ENCODE data around the gene HOXD10.

The HOXD10 gene

GRCh38 chr2:176140513-176141317 lies 24.1 kb downstream of the HOXD10 start:
- Mint-ChIP-seq H3K27me3 (peaks cover 97% of the 10 kb centered on the region), H3K9me3 (no peaks in the 10 kb centered on the region), H3K4me1 (ENCODE audit: low read depth) (peaks cover 17% of the 10 kb centered on the region), H3K27ac (no peak overlapping the region), H3K36me3 (ENCODE audit: low read depth) (no peaks in the 10 kb centered on the region), H3K4me3 (peak overlapping the region; percentile 39)
- intact Hi-C loops (cut with micrococcal nuclease), result loop anchor here (1.0 to 5.0 kb wide), 3 partner anchors 315 to 497 kb away; no protein-coding TSS in a partner anchor

DNA sequence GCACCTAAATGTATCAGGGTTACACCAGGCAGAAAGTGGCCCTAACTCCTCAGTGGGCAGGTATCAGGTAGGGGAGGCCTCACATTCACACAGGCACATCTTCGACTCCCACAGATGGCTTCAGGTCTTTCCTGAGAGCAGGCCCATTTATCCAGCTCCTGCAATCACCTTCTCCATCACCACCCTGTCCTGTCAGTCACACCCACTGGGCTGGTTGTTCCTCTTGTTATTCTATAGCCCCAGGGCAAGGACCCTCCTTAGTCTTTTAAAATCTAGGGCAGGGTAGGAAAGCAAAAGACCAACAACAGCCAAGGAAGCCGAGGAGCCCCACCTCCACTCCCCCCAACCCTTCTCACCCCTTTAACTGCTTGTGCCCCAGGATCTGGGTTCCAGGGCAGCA lies 25.7 kb downstream of the HOXD10 start:
- Mint-ChIP-seq H3K9me3 (no peaks in the 10 kb centered on the region), H3K4me3 (no peak overlapping the region), H3K27me3 (peaks cover 97% of the 10 kb centered on the region), H3K4me1 (ENCODE audit: low read depth) (peaks cover 11% of the 10 kb centered on the region), H3K36me3 (ENCODE audit: low read depth) (no peaks in the 10 kb centered on the region), H3K27ac (no peak overlapping the region)
- intact Hi-C loops (cut with micrococcal nuclease), result loop anchor here (5.0 kb wide), 2 partner anchors 415 to 495 kb away; no protein-coding TSS in a partner anchor

- Mint-ChIP-seq H3K27ac (no peak overlapping the region), H3K9me3 (no peaks in the 10 kb centered on the region), H3K36me3 (ENCODE audit: low read depth) (no peaks in the 10 kb centered on the region), H3K27me3 (peaks cover 97% of the 10 kb centered on the region), H3K4me1 (ENCODE audit: low read depth) (no peaks in the 10 kb centered on the region), H3K4me3 (no peak overlapping the region)
- intact Hi-C loops (cut with micrococcal nuclease), result no loop called here
Observed at GRCh38 chr2:176145085-176145969, 28.7 kb downstream of the HOXD10 start.

- H3K4me3 Mint-ChIP-seq, result no peak overlapping the region
- H3K27me3 Mint-ChIP-seq, result peaks cover 97% of the 10 kb centered on the region
- H3K9me3 Mint-ChIP-seq, result no peaks in the 10 kb centered on the region
- intact Hi-C loops (cut with micrococcal nuclease), result no loop called here
- H3K27ac Mint-ChIP-seq, result no peak overlapping the region
- no peaks in the 10 kb centered on the region for H3K36me3 Mint-ChIP-seq (ENCODE audit: low read depth)
- no peaks in the 10 kb centered on the region for H3K4me1 Mint-ChIP-seq (ENCODE audit: low read depth)
Observed at GRCh38 chr2:176146101-176146500, 29.5 kb downstream of the HOXD10 start.

DNA sequence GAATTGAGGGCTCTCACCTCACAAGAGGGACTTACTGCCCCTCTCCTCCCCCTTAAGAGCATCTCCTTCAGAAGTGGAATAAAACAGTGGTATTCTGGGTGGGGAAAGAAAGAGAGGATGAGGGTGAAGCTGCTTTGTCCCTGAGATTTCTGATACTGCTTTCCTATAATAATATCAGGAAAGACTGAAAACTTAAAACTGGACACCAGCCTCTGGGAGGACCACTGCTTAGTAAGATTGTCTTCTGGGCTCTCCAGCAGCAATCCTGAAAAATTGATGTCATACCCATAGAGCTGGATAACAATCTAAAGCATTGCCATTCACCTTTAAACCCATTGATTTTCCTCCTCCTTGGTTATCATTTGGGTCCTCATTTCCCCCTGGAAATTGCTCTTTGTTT lies 30.1 kb downstream of the HOXD10 start:
- intact Hi-C loops (cut with micrococcal nuclease), result no loop called here
- Mint-ChIP-seq H3K4me1 (ENCODE audit: low read depth) (no peaks in the 10 kb centered on the region), H3K36me3 (ENCODE audit: low read depth) (no peaks in the 10 kb centered on the region), H3K9me3 (no peaks in the 10 kb centered on the region), H3K27me3 (peaks cover 97% of the 10 kb centered on the region), H3K27ac (no peak overlapping the region), H3K4me3 (no peak overlapping the region)

- no peak overlapping the region for H3K4me3 Mint-ChIP-seq
- H3K27me3 Mint-ChIP-seq, result peaks cover 98% of the 10 kb centered on the region
- no peaks in the 10 kb centered on the region for H3K36me3 Mint-ChIP-seq (ENCODE audit: low read depth)
- H3K27ac Mint-ChIP-seq, result no peak overlapping the region
- intact Hi-C loops (cut with micrococcal nuclease), result no loop called here
- H3K4me1 Mint-ChIP-seq (ENCODE audit: low read depth), result no peaks in the 10 kb centered on the region
- H3K9me3 Mint-ChIP-seq, result no peaks in the 10 kb centered on the region
Observed at GRCh38 chr2:176147210-176147799, 30.7 kb downstream of the HOXD10 start.

DNA sequence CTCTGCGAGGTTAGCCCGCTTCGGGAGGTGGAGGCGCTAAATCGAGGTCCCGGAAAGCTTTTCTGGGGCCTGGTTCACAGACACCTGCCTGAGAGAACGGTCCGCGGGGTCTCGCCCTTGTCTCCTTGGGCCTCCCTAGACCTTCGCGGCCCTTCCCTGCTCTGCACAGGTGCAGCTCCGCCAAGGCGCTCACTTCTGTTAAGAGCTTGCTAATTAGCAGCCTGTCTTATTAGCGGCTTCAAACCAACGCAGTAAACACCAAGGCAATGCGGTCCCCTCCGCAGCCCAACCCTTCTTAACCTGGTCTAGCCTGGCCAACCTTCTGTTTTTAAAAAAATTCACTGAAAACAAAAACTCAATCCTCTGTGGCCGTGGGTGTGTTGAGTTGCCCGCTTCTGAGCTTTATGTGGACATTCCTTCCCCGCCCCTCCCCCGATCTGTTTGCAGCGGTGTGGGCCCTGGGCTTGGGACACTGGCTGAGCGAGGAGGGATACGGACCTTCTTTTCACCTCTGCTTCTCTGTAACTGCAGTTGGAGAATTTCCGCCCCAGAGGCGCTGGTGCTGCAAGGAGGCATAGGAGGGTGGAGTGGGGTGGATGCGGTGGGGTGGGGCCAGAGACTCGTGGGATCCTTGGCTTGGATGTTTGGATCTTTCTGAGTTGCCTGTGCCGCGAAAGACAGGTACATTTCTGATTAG lies 31.4 kb downstream of the HOXD10 start:
- Mint-ChIP-seq H3K4me1 (ENCODE audit: low read depth) (no peaks in the 10 kb centered on the region), H3K27me3 (peaks cover 99% of the 10 kb centered on the region), H3K27ac (no peak overlapping the region), H3K4me3 (no peak overlapping the region), H3K36me3 (ENCODE audit: low read depth) (no peaks in the 10 kb centered on the region), H3K9me3 (no peaks in the 10 kb centered on the region)
- intact Hi-C loops (cut with micrococcal nuclease), result no loop called here

- no peaks in the 10 kb centered on the region for H3K36me3 Mint-ChIP-seq (ENCODE audit: low read depth)
- intact Hi-C loops (cut with micrococcal nuclease), result no loop called here
Observed at GRCh38 chr2:176148751-176149421, 32.3 kb downstream of the HOXD10 start.

DNA sequence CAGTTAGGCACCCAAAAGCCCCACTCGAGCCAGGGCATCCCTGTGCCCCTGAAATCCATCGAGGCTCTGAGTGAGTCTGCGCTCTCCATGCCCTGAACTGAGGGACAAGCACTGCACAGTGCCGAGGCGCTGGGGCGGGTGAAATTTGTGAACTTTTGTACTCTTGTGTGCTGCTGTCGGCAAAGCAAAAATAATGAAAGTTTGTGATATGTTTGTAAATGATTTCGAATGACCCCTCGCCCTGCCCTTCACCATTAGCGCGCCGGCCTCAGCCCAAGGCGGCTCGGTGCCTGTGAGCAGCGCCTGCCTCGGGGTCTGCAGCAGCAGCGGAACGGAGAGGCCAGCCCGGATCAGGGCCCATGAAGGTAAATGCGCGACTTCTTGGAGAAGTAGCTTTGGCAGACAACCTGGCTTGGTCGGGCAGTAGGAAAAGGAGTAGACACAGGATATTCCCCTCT lies 32.9 kb downstream of the HOXD10 start:
- H3K4me1 Mint-ChIP-seq (ENCODE audit: low read depth), result no peaks in the 10 kb centered on the region
- no peaks in the 10 kb centered on the region for H3K36me3 Mint-ChIP-seq (ENCODE audit: low read depth)
- H3K9me3 Mint-ChIP-seq, result no peaks in the 10 kb centered on the region
- intact Hi-C loops (cut with micrococcal nuclease), result no loop called here
- peaks cover 98% of the 10 kb centered on the region for H3K27me3 Mint-ChIP-seq
- H3K4me3 Mint-ChIP-seq, result no peak overlapping the region
- H3K27ac Mint-ChIP-seq, result no peak overlapping the region

More at GRCh38 chr2:176148751-176149421, 32.3 kb downstream of the HOXD10 start:
- Mint-ChIP-seq H3K27me3 (peaks cover 98% of the 10 kb centered on the region), H3K27ac (no peak overlapping the region), H3K4me1 (ENCODE audit: low read depth) (no peaks in the 10 kb centered on the region), H3K9me3 (no peaks in the 10 kb centered on the region), H3K4me3 (no peak overlapping the region)

DNA sequence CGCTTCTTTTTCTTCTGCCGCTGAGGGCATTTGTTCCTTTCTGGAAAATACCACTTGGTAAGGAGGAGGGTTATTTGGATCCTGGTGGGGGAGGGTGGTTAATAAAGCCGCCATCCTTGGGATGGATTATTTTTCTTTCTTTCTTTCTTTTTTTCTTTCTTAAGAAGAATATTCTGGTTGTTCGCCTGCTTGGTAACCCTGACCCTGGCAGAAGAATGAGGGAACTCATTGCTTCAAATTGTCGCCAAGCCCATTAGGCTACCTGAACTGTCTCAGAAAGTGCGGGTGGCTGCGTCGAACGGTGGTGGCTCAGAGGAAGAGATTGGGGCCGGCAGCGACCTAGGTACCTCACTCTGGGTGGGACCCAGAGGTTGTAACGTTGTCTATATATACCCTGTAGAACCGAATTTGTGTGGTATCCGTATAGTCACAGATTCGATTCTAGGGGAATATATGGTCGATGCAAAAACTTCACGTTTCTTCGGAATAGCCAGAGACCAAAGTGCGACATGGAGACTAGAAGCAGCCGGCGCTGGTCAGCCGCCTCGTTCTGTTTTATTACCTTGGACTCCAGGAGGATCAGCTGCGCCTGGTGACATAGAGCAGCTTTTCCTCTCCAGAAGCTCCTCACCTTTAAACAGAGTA lies 33.5 kb downstream of the HOXD10 start:
- H3K36me3 Mint-ChIP-seq (ENCODE audit: low read depth), result no peaks in the 10 kb centered on the region
- no peaks in the 10 kb centered on the region for H3K4me1 Mint-ChIP-seq (ENCODE audit: low read depth)
- H3K4me3 Mint-ChIP-seq, result no peak overlapping the region
- no peak overlapping the region for H3K27ac Mint-ChIP-seq
- H3K9me3 Mint-ChIP-seq, result no peaks in the 10 kb centered on the region
- intact Hi-C loops (cut with micrococcal nuclease), result no loop called here
- H3K27me3 Mint-ChIP-seq, result peaks cover 98% of the 10 kb centered on the region

DNA sequence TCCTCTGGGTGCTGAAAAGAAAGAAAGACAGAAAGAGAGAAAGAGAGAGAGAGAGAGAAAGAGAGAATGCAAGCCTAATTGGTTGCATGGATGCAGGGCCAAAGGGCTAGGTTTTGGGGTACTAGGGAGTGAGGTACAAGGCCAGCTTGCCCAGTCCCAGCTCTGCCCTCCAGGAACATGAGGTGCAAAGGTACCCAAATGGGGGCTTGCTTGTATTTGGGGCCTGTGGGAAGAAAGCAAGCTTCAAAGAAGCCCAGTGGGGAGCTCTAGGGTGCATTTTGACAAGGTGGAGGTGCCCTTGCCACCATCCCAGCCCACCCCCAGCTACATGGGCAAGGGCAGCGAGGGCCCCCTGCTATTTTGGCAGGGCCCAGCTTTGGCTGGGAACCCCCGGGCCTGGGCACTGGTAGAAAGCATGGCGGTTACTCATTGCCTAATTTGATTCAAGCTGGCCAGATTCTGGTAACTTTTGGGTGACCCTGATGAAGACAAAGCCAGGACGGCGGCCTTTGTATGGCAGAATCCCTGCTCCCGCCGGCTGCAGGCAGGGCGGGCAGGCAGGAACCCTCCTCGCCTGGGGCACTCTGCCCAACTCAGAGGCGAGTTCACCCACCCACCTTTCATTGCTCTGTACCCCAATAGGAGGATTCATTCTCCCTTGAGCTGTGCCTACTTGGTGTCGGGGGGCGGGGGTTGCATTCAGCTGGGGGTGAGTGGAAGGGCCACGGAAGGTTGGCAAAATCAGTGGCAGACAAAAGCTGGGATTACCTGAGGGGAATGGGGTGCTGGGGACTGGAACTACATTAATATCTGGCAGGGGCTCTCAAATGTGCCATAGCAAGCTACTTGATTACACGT lies 34.2 kb downstream of the HOXD10 start:
- Mint-ChIP-seq H3K4me1 (ENCODE audit: low read depth) (no peaks in the 10 kb centered on the region), H3K27me3 (peaks cover 98% of the 10 kb centered on the region), H3K36me3 (ENCODE audit: low read depth) (no peaks in the 10 kb centered on the region), H3K4me3 (no peak overlapping the region), H3K9me3 (no peaks in the 10 kb centered on the region), H3K27ac (no peak overlapping the region)
- intact Hi-C loops (cut with micrococcal nuclease), result no loop called here
